Endothelial cell of hepatic sinusoid (primary cell): ENCODE data around the gene ASS1.

Experiments
- in situ Hi-C: cut with HindIII; loops from 2 replicates; pipeline ENCODE4 v1.10.0; 2017; ENCODE audit warnings: low sequenced_read_pairs

Gene ASS1

GRCh38 chr9:130452835-130453234 lies 8.1 kb downstream of the ASS1 start:
- in situ Hi-C loops = no loop called here

GRCh38 chr9:130453487-130453886 lies 8.7 kb downstream of the ASS1 start:
- in situ Hi-C loops = no loop called here

- in situ Hi-C loops = no loop called here
These were observed 9.5 kb downstream of the ASS1 start for GRCh38 chr9:130454096-130454811.

GRCh38 chr9:130454812-130455325 lies 10.1 kb downstream of the ASS1 start:
- in situ Hi-C loops = no loop called here

- in situ Hi-C loops = no loop called here
These were observed 13.5 kb downstream of the ASS1 start for GRCh38 chr9:130458027-130458803.

GRCh38 chr9:130458804-130459067 lies 14.0 kb downstream of the ASS1 start:
- in situ Hi-C loops = no loop called here

- in situ Hi-C loops = no loop called here
These were observed 14.4 kb downstream of the ASS1 start for GRCh38 chr9:130459151-130459550.

GRCh38 chr9:130459941-130460669 lies 15.3 kb downstream of the ASS1 start:
- in situ Hi-C loops = no loop called here

- in situ Hi-C loops = no loop called here
These were observed 16.5 kb downstream of the ASS1 start for GRCh38 chr9:130461218-130461630.

GRCh38 chr9:130461731-130462130 lies 17.0 kb downstream of the ASS1 start:
- in situ Hi-C loops = no loop called here

- in situ Hi-C loops = no loop called here
These were observed 18.2 kb downstream of the ASS1 start for GRCh38 chr9:130462685-130463540.

- in situ Hi-C loops = no loop called here
These were observed 19.3 kb downstream of the ASS1 start for GRCh38 chr9:130463763-130464745.

- in situ Hi-C loops = no loop called here
These were observed 20.8 kb downstream of the ASS1 start for GRCh38 chr9:130465383-130466096.

- in situ Hi-C loops = no loop called here
These were observed 21.9 kb downstream of the ASS1 start for GRCh38 chr9:130466537-130467217.

GRCh38 chr9:130467316-130467715 lies 22.6 kb downstream of the ASS1 start:
- in situ Hi-C loops = no loop called here

GRCh38 chr9:130468566-130468965 lies 23.8 kb downstream of the ASS1 start:
- in situ Hi-C loops = no loop called here

GRCh38 chr9:130470269-130470668 lies 25.5 kb downstream of the ASS1 start:
- in situ Hi-C loops = loop anchor here (5.0 kb wide), 2 partner anchors 137 to 227 kb away; no protein-coding TSS in a partner anchor

- in situ Hi-C loops = loop anchor here (5.0 kb wide), 2 partner anchors 136 to 226 kb away; no protein-coding TSS in a partner anchor
These were observed 26.2 kb downstream of the ASS1 start for GRCh38 chr9:130470950-130471349.
